ENCODE measurements around the gene ANKRD33. TPM values are rescaled to one million over a fixed set of nuclear protein-coding genes. Genes with fewer than 3 reads are reported as not detected.

ANKRD33 gene
- total and polyA plus RNA-seq, 2 of the 13 experiments (the other 11 are each of a cell fraction or from before 2014, with no cell fraction given) = 0.04 TPM; not detected in 1

- Histone ChIP-seq H3K9me3 (ENCODE audit: low read length) (no peaks in the 10 kb centered on the region), H3K9ac (ENCODE audit: insufficient read depth, low read depth, low read length) (peak within 1 kb of the TSS; percentile 54; the same call in 1 of the 2 replicates), H3K27me3 (ENCODE audit: control insufficient read depth in 1 of 2, insufficient read depth in 2 of 2, low read length in 2 of 2) (peaks cover 0 to 9% of the 10 kb centered on the region in 2 experiments; a peak in 1 of 5 replicates), H3K4me1 (ENCODE audit: insufficient read depth, low read length) (peaks cover 31% of the 10 kb centered on the region), H3K4me2 (ENCODE audit: low read depth, low read length) (peak within 1 kb of the TSS; percentile 91), H3K4me3 (replicated peaks in 1 of 3; ENCODE audit: insufficient read depth in 1 of 3, low read depth in 2 of 3, low read length in 3 of 3) (peak within 1 kb of the TSS; percentile 71 to 82 (median 72)), H4K20me1 (ENCODE audit: insufficient read depth, low read length) (no peaks in the 10 kb centered on the region), H3K79me2 (ENCODE audit: insufficient read depth, low read length) (no peaks in the 10 kb centered on the region), H3K27ac (ENCODE audit: extremely low read length, insufficient read depth, low read length) (no peak within 1 kb of the TSS), H2AFZ (ENCODE audit: low read length) (no peak within 1 kb of the TSS), H3K36me3 (replicated peaks in 1 of 2; ENCODE audit: control insufficient read depth in 1 of 2, insufficient read depth in 2 of 2, low read length in 2 of 2) (no peaks in the 10 kb centered on the region)
- no peak for FAIRE-seq
- BruUV-seq (replicated peaks) = no TSS peak
- DNase-seq (ENCODE audit: low spot score) = no peak
- WGBS (ENCODE audit: low lambda C conversion rate) = no CpG with 5 or more reads among the region's 51 CpGs
- TF ChIP-seq HNRNPK (IDR thresholded peaks at IDR 0.05; ENCODE audit: low read depth, low read length, poor library complexity, severe bottlenecking) = peak; percentile 4
- TF ChIP-seq CSRNP1 (CRISPR knock-in tag; IDR thresholded peaks at IDR 0.05) = no peak
- ATAC-seq = peak; percentile 4; the same call in 1 of the 3 replicates
- intact Hi-C loops (cut with micrococcal nuclease; ENCODE audit: unreplicated experiment) = no loop called here
- ChIA-PET CTCF (ENCODE audit: low intra/inter-chr PET ratio, low total read pairs) (interaction anchor here (1.8 kb wide), 1 partner anchor 27 kb away, joined by 5 read pairs; no protein-coding TSS in a partner anchor), POLR2A (interaction anchor here (0.8 to 2.4 kb wide), 4 partner anchors 16 to 610 kb away, joined by 3 to 14 read pairs (median 4); partner anchors contain the start of gene DAZAP2)
- in situ Hi-C loops (cut with HindIII; ENCODE audit: extremely low pct_ligation_motif_present, low pct_unique_long_range_greater_than_20kb) = no loop called here
Measured at GRCh38 chr12:51848326-51848727, 39.6 kb upstream of the ANKRD33 start, which contains the start of gene FIGNL2. Gene FIGNL2, minus strand, starts transcription at chr12:51848718. Its CDS starts 26,305 bp downstream, at chr12:51822413.

- DNase-seq (ENCODE audit: low spot score) = no peak
- intact Hi-C loops (cut with micrococcal nuclease; ENCODE audit: unreplicated experiment) = loop anchor here (1.0 kb wide), 1 partner anchor 26 kb away; no protein-coding TSS in a partner anchor
- CTCF ChIA-PET (ENCODE audit: low intra/inter-chr PET ratio, low total read pairs) = interaction anchor here (1.8 kb wide), 1 partner anchor 26 kb away, joined by 5 read pairs; no protein-coding TSS in a partner anchor
- TF ChIP-seq PATZ1 (CRISPR knock-in tag; IDR thresholded peaks at IDR 0.05) (peak; percentile 39; the same call in 1 of the 2 replicates), ERF (CRISPR knock-in tag; IDR thresholded peaks at IDR 0.05) (no peak), HINFP (CRISPR knock-in tag; IDR thresholded peaks at IDR 0.05; ENCODE audit: low read depth) (no peak), ATRX (CRISPR knock-in tag; IDR thresholded peaks at IDR 0.05; ENCODE audit: borderline replicate concordance) (no peak), ZNF788 (CRISPR knock-in tag; IDR thresholded peaks at IDR 0.05; ENCODE audit: borderline replicate concordance) (no peak), MAFF (IDR thresholded peaks at IDR 0.05; ENCODE audit: low read depth, low read length) (no peak), YEATS4 (CRISPR knock-in tag; IDR thresholded peaks at IDR 0.05; ENCODE audit: borderline replicate concordance) (no peak)
Measured at GRCh38 chr12:51848841-51849735, 38.8 kb upstream of the ANKRD33 start.

More at GRCh38 chr12:51848841-51849735, 38.8 kb upstream of the ANKRD33 start:
- peak overlapping the region in 2 of 3 experiments; percentile 59 to 72; a peak in 4 of 6 replicates for H3K4me3 ChIP-seq (replicated peaks in 1 of 3; ENCODE audit: insufficient read depth in 1 of 3, low read depth in 2 of 3, low read length in 3 of 3)
- in situ Hi-C loops (cut with HindIII; ENCODE audit: extremely low pct_ligation_motif_present, low pct_unique_long_range_greater_than_20kb) = no loop called here
- H4K20me1 ChIP-seq (ENCODE audit: insufficient read depth, low read length) = no peaks in the 10 kb centered on the region
- POLR2A ChIA-PET = interaction anchor here (0.8 to 2.4 kb wide), 4 partner anchors 15 to 610 kb away, joined by 3 to 14 read pairs (median 4); partner anchors contain the start of gene DAZAP2
- no TSS peak for BruUV-seq (replicated peaks)
- ATAC-seq = peak; percentile 24
- peaks cover 0 to 9% of the 10 kb centered on the region in 2 experiments; a peak in 1 of 5 replicates for H3K27me3 ChIP-seq (ENCODE audit: control insufficient read depth in 1 of 2, insufficient read depth in 2 of 2, low read length in 2 of 2)
- H3K79me2 ChIP-seq (ENCODE audit: insufficient read depth, low read length) = no peaks in the 10 kb centered on the region
- no peaks in the 10 kb centered on the region for H3K36me3 ChIP-seq (replicated peaks in 1 of 2; ENCODE audit: control insufficient read depth in 1 of 2, insufficient read depth in 2 of 2, low read length in 2 of 2)
- no peak overlapping the region for H3K27ac ChIP-seq (ENCODE audit: extremely low read length, insufficient read depth, low read length)
- WGBS (ENCODE audit: low lambda C conversion rate) = 12% methylated on average over 21 of the region's 57 CpGs
- peak overlapping the region; percentile 49 for H3K4me2 ChIP-seq (ENCODE audit: low read depth, low read length)
- H3K9ac ChIP-seq (ENCODE audit: insufficient read depth, low read depth, low read length) = no peak overlapping the region
- peaks cover 31% of the 10 kb centered on the region for H3K4me1 ChIP-seq (ENCODE audit: insufficient read depth, low read length)
- no peak overlapping the region for H2AFZ ChIP-seq (ENCODE audit: low read length)
- no peaks in the 10 kb centered on the region for H3K9me3 ChIP-seq (ENCODE audit: low read length)
- FAIRE-seq = no peak
